ENCODE measurements around the gene PHF12.
"Not testable (repeated sequence)": the region's sequence is repeated elsewhere in the genome, so short reads cannot be mapped to it uniquely, and the experiment has no call there.

Gene PHF12

GRCh38 chr17:28917465-28917864 lies 33.9 kb downstream of the PHF12 start:
- no peak for TF ChIP-seq ZNF274 (IDR thresholded peaks at IDR 0.05; ENCODE audit: low read depth, low read length)
- no peak overlapping the region for H3K4me3 ChIP-seq (ENCODE audit: low read length)

DNA sequence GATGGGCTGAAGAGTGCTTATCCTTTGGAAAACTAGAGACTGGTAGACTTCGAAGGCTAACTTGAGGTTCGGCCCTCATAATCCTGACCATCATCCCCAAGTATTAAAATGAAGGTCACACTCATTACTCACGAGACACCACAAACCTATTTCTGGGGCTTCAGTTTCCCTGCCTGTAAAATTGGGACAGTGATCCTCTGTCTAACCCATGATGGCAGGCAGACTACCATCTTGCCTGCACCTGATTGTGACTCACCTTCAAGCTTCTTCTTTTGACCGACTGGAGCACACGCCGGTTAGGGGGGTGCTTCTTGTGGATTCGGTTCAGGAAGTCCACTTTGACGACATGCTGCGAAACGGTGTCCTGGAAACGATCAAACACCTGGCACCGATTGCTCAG lies 34.3 kb downstream of the PHF12 start:
- no peak for TF ChIP-seq ZNF274 (IDR thresholded peaks at IDR 0.05; ENCODE audit: low read depth, low read length)
- no peak overlapping the region for H3K4me3 ChIP-seq (ENCODE audit: low read length)

DNA sequence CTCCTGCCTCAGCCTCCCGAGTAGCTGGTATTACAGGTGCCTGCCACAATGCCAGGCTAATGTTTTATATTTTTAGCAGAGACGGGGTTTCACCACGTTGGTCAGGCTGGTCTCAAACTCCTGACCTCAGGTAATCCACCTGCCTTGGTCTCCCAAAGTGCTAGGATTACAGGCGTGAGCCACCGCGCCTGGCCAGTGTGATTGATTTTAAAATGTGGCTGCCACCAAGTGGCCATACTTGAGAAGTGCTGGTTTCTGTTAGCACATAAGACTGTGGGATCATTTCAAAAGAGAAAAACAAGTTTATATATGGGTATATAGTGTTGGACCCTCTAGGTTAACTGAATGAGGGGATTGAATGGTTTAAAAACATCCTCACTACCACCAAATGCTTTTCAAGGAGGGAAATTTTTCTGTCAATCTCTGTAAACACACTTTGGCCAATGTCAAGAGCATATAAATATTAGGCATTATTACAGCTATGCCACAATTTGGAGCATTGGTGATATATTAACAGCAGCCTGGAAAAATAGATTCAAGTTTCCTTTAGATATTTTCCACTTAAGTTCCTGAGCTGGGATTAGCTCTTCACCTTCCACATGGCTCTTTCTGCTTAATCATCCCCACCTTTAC lies 34.9 kb downstream of the PHF12 start:
- no peak for TF ChIP-seq ZNF274 (IDR thresholded peaks at IDR 0.05; ENCODE audit: low read depth, low read length)
- no peak overlapping the region for H3K4me3 ChIP-seq (ENCODE audit: low read length)

DNA sequence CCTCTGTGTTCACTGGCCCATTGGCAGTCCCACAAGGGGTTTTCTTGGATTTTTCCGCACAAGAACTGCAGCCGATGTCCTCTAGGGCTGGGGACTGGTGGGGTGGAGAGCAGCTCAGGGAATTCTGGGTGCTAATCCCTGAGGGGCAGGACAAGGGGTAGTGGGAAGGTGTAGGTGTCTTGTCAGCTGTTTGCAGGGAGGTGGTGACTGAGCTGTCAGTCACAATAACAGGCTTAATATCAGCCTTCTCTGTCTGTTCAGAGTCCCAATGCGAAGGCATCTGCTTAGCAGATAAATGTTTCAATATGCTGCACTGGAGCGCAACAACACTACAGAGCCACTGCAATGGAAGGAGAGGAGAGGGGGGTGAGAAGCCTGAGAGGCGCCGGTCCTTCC lies 38.4 kb downstream of the PHF12 start:
- TF ChIP-seq ZNF274 (IDR thresholded peaks at IDR 0.05; ENCODE audit: low read depth, low read length), result no peak
- no peak overlapping the region for H3K4me3 ChIP-seq (ENCODE audit: low read length)

DNA sequence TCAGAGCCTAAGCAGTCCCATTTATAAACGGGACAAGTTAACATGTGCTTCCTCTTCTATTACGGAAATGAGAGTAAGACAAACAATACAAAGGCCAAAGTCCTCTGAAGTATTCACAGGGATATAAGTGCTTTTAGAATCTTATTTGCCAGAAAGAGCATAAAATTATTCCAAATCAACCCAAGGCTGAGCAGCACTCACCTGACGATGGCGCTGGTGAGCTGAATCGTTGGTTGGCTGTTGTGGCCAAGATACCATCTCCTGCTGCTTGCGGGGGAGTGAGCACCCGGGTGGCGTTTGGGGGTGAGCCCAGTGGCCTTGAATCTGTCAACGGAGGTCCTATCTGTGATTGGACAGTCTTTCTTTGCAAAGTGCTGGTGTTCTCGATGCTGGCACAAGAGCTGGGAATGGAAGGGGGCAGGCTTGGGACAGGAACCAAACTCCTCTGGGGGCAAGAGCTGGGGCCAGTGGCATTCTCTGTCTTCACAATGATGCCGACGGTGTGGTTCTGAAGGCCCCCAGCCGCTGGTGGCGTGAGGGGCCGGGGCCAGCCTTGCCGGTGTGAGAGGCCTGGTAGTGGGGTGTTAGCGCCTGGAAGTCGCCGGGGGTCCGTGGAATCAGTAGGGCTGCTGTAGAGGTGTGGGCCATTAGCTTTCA lies 38.9 kb downstream of the PHF12 start:
- H3K4me3 ChIP-seq (ENCODE audit: low read length), result no peak overlapping the region
- TF ChIP-seq ZNF274 (IDR thresholded peaks at IDR 0.05; ENCODE audit: low read depth, low read length), result no peak

DNA sequence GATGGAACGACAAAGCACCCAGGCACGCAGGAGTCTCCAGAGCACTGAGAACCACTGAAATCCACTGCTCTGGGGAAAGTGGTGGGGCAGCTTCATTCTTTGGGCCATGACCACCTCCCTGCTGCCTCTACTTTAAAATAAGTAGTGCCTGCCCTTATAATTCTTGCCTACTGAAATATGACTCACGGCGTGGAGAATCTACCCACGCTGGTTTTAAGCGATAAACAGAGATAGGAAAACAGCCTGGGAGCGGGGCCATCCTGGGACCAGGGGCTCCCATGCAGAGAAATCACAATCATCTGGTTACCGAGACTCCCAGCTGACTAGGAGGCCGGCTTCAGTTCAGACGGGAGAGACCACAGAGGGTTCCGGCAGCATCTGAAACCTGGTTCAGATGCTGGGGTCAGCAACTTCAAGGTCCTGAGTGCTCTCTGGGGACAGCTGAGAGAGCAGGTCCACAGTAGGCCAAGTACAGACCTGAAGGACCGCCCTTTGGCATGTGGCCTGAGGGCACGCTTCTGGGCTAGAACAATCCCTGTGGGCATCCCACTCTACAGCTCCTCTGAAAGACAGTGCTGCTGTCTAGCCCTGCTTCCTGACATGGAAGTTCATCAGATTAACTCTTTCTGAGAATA lies 39.8 kb downstream of the PHF12 start:
- H3K4me3 ChIP-seq (ENCODE audit: low read length), result no peak overlapping the region
- no peak for TF ChIP-seq ZNF274 (IDR thresholded peaks at IDR 0.05; ENCODE audit: low read depth, low read length)

GRCh38 chr17:28910534-28910933 lies 40.8 kb downstream of the PHF12 start:
- H3K4me3 ChIP-seq (ENCODE audit: low read length), result no peak overlapping the region
- no peak for TF ChIP-seq ZNF274 (IDR thresholded peaks at IDR 0.05; ENCODE audit: low read depth, low read length)

- H3K4me3 ChIP-seq (ENCODE audit: low read length), result no peak overlapping the region
- TF ChIP-seq ZNF274 (IDR thresholded peaks at IDR 0.05; ENCODE audit: low read depth, low read length), result no peak
Measured at GRCh38 chr17:28908640-28909167, 42.6 kb downstream of the PHF12 start.

DNA sequence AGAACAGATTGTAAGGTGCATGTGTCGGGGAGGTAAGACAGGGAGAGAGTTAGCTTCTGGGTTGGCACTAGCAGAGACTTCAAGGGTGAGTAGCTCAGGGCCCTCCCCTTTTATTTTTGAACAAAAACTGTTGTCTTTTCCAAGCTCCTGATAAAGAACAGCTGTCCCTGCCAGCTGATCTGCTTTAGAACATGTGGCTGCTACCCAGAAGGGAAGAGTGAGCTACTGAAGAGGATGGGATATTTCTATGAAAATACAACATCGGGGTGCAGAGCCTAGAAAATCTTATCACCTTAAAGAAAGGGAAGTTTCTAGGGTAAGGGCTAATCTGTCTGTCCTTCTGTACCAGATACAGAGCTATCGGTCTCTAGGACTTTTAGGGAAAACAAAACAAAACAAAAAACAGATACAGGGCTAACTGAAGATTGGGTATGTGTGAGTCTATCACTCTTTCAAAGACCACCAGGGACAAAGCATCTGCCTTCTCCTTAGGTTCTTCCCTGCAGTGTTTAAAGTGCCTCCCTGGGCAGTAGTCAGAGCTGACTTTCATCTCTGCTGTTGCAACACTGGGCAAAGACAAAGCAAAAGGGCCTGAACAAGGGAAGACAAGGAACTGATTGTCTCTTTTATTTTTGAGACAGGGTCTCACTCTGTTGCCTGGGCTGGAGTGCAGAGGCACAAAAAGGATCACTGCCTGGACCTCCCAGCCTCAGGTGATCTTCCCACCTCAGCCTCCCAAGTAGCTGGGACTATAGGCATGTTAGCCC lies 43.4 kb downstream of the PHF12 start:
- no peak overlapping the region for H3K4me3 ChIP-seq (ENCODE audit: low read length)
- TF ChIP-seq ZNF274 (IDR thresholded peaks at IDR 0.05; ENCODE audit: low read depth, low read length), result no peak

- no peak overlapping the region for H3K4me3 ChIP-seq (ENCODE audit: low read length)
- TF ChIP-seq ZNF274 (IDR thresholded peaks at IDR 0.05; ENCODE audit: low read depth, low read length), result no peak
Measured at GRCh38 chr17:28906706-28907438, 44.4 kb downstream of the PHF12 start.

GRCh38 chr17:28906276-28906675 lies 45.0 kb downstream of the PHF12 start:
- no peak overlapping the region for H3K4me3 ChIP-seq (ENCODE audit: low read length)
- TF ChIP-seq ZNF274 (IDR thresholded peaks at IDR 0.05; ENCODE audit: low read depth, low read length), result no peak

DNA sequence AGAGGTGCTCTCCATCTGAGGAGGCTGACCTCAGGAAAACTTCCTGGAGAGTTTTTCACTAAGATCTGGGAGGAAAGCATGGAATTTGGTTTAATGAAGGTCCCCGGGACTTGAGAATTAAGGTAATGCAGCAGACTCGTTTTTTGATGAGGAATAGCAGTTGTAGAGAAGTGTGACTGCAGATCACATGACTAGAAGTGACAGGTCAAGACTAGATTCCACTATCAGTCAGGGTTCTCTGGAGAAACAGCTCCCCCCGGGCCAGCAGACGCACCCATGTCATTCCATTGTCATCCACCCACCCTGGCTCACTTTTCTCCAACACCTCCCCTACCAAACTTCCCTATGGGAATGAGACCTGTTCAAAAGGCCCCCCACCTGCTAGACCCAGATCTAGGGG lies 46.5 kb downstream of the PHF12 start:
- TF ChIP-seq ZNF274 (IDR thresholded peaks at IDR 0.05; ENCODE audit: low read depth, low read length), result no peak
- H3K4me3 ChIP-seq (ENCODE audit: low read length), result no peak overlapping the region

- not testable (repeated sequence) for H3K4me3 ChIP-seq (ENCODE audit: low read length)
Measured at GRCh38 chr17:28903546-28903841, 47.8 kb downstream of the PHF12 start.

Data from GM08714 (cell line).